ENCODE results near the gene ANO8. TPM values are rescaled to one million over a fixed set of nuclear protein-coding genes. Genes with fewer than 3 reads are reported as not detected.

Gene ANO8
- total and polyA plus RNA-seq, 2 donors (not counting 1 experiment from before 2014, with no cell fraction given), result 1.1 to 5.9 TPM

GRCh38 chr19:17303940-17304267, 30.8 kb downstream of the ANO8 start:
- TF ChIP-seq EZH2 (IDR thresholded peaks at IDR 0.05; ENCODE audit: low read length, missing control alignments), result no peak
- no peak for TF ChIP-seq CTCF (conservative IDR thresholded peaks at IDR 0.05 in 1 of 2, IDR thresholded peaks at IDR 0.05 in 1 of 2; ENCODE audit: low read depth in 1 of 2, low read length in 2 of 2)
- H3K4me3 ChIP-seq (replicated peaks in 1 of 4; ENCODE audit: control extremely low read depth in 1 of 4, insufficient read depth in 1 of 4, low read depth in 3 of 4, low read length in 4 of 4), result peak overlapping the region in 1 of 4 experiments; percentile 78
- no peak overlapping the region for H3K27ac ChIP-seq (ENCODE audit: insufficient read depth, low read length)
- no peak overlapping the region for H3K4me2 ChIP-seq (ENCODE audit: extremely low read depth, insufficient read depth, low read length)
- no peaks in the 10 kb centered on the region for H3K9me3 ChIP-seq (ENCODE audit: control insufficient read depth, insufficient read depth, low read depth, low read length)
- H3K9ac ChIP-seq (ENCODE audit: insufficient read depth, low read length), result no peak overlapping the region
- no peak for DNase-seq (ENCODE audit: low read depth in 2 of 2)
- H3K27me3 ChIP-seq (ENCODE audit: control insufficient read depth, insufficient read depth, low read length), result no peaks in the 10 kb centered on the region
- H3K4me1 ChIP-seq (ENCODE audit: control insufficient read depth, extremely low read depth, insufficient read depth, low read length), result peaks cover 5% of the 10 kb centered on the region
- no peaks in the 10 kb centered on the region for H3K36me3 ChIP-seq (ENCODE audit: control insufficient read depth, insufficient read depth, low read length)
- no peak overlapping the region for H2AFZ ChIP-seq (ENCODE audit: low read length)
- no peaks in the 10 kb centered on the region for H3K79me2 ChIP-seq (ENCODE audit: control insufficient read depth, insufficient read depth, low read length)
- H4K20me1 ChIP-seq (ENCODE audit: control insufficient read depth, extremely low read depth, insufficient read depth, low read length), result no peaks in the 10 kb centered on the region

- Histone ChIP-seq H3K9me3 (ENCODE audit: control insufficient read depth, insufficient read depth, low read depth, low read length) (no peaks in the 10 kb centered on the region), H3K9ac (ENCODE audit: insufficient read depth, low read length) (peak within 1 kb of the TSS; percentile 62), H3K4me1 (ENCODE audit: control insufficient read depth, extremely low read depth, insufficient read depth, low read length) (peaks cover 5% of the 10 kb centered on the region), H3K27me3 (ENCODE audit: control insufficient read depth, insufficient read depth, low read length) (no peaks in the 10 kb centered on the region), H3K4me3 (replicated peaks in 1 of 4; ENCODE audit: control extremely low read depth in 1 of 4, insufficient read depth in 1 of 4, low read depth in 3 of 4, low read length in 4 of 4) (peak within 1 kb of the TSS; percentile 55 to 78 (median 58)), H4K20me1 (ENCODE audit: control insufficient read depth, extremely low read depth, insufficient read depth, low read length) (no peaks in the 10 kb centered on the region), H3K4me2 (ENCODE audit: extremely low read depth, insufficient read depth, low read length) (peak within 1 kb of the TSS; percentile 71), H2AFZ (ENCODE audit: low read length) (peak within 1 kb of the TSS; percentile 35), H3K79me2 (ENCODE audit: control insufficient read depth, insufficient read depth, low read length) (no peaks in the 10 kb centered on the region), H3K27ac (ENCODE audit: insufficient read depth, low read length) (peak within 1 kb of the TSS; percentile 32), H3K36me3 (ENCODE audit: control insufficient read depth, insufficient read depth, low read length) (no peaks in the 10 kb centered on the region)
- no peak for TF ChIP-seq EZH2 (IDR thresholded peaks at IDR 0.05; ENCODE audit: low read length, missing control alignments)
- peak; percentile 30 to 37 for TF ChIP-seq CTCF (conservative IDR thresholded peaks at IDR 0.05 in 1 of 2, IDR thresholded peaks at IDR 0.05 in 1 of 2; ENCODE audit: low read depth in 1 of 2, low read length in 2 of 2)
- DNase-seq (ENCODE audit: low read depth in 2 of 2), result peak; percentile 91 to 96
Measured at GRCh38 chr19:17303167-17303939, 31.3 kb downstream of the ANO8 start, which contains the start of gene ABHD8. TSS of gene ABHD8 (minus strand) at chr19:17303425. CDS start at chr19:17301616, 1,809 bp downstream.

- no peaks in the 10 kb centered on the region for H4K20me1 ChIP-seq (ENCODE audit: control insufficient read depth, extremely low read depth, insufficient read depth, low read length)
- peak overlapping the region; percentile 62 for H3K9ac ChIP-seq (ENCODE audit: insufficient read depth, low read length)
- H3K79me2 ChIP-seq (ENCODE audit: control insufficient read depth, insufficient read depth, low read length), result no peaks in the 10 kb centered on the region
- DNase-seq (ENCODE audit: low read depth in 2 of 2), result no peak
- peaks cover 5% of the 10 kb centered on the region for H3K4me1 ChIP-seq (ENCODE audit: control insufficient read depth, extremely low read depth, insufficient read depth, low read length)
- H3K27me3 ChIP-seq (ENCODE audit: control insufficient read depth, insufficient read depth, low read length), result no peaks in the 10 kb centered on the region
- H3K9me3 ChIP-seq (ENCODE audit: control insufficient read depth, insufficient read depth, low read depth, low read length), result no peaks in the 10 kb centered on the region
- peak overlapping the region; percentile 32 for H3K27ac ChIP-seq (ENCODE audit: insufficient read depth, low read length)
- H2AFZ ChIP-seq (ENCODE audit: low read length), result peak overlapping the region; percentile 35
- peak overlapping the region; percentile 71 for H3K4me2 ChIP-seq (ENCODE audit: extremely low read depth, insufficient read depth, low read length)
- no peaks in the 10 kb centered on the region for H3K36me3 ChIP-seq (ENCODE audit: control insufficient read depth, insufficient read depth, low read length)
- TF ChIP-seq EZH2 (IDR thresholded peaks at IDR 0.05; ENCODE audit: low read length, missing control alignments) (no peak), CTCF (conservative IDR thresholded peaks at IDR 0.05 in 1 of 2, IDR thresholded peaks at IDR 0.05 in 1 of 2; ENCODE audit: low read depth in 1 of 2, low read length in 2 of 2) (no peak)
- H3K4me3 ChIP-seq (replicated peaks in 1 of 4; ENCODE audit: control extremely low read depth in 1 of 4, insufficient read depth in 1 of 4, low read depth in 3 of 4, low read length in 4 of 4), result peak overlapping the region; percentile 55 to 78 (median 58)
Measured at GRCh38 chr19:17302391-17303166, 32.1 kb downstream of the ANO8 start.
